PC-9 (cell line): ENCODE measurements around the gene VENTX.

Experiments used
- CTCF ChIP-seq: fragments of 200-600 bp; sonication (generic); conservative IDR thresholded peaks from 2 replicates; pipeline ENCODE4 v1.6.1; 2017; ENCODE audit warnings: mixed run types, antibody characterized with exemption, mild to moderate bottlenecking, moderate library complexity
- EZH2 ChIP-seq: fragments of 200-600 bp; sonication (generic); IDR thresholded peaks from 2 replicates; pipeline ENCODE4 v1.8.0; 2017; ENCODE audit warnings: antibody characterized with exemption, low read depth

- TF ChIP-seq CTCF (no peak), EZH2 (no peak)
Observed at GRCh38 chr10:133243593-133243992, 5.9 kb downstream of the VENTX start.
